Vagina (tissue), 2 donors: ENCODE data around the gene FAM124A.

Experiments used
- CTCF ChIP-seq, 3 experiments: fragments of 450-650 bp in 2 of 3; fragments of 200-600 bp in 1 of 3; sonication (generic) in 1 of 3; IDR thresholded peaks; one replicate each; pipeline ENCODE4 v1.5.1; 2017 to 2019; ENCODE audit warnings: antibody characterized with exemption in 3 of 3, mild to moderate bottlenecking in 2 of 3, moderate library complexity in 2 of 3
- POLR2A ChIP-seq, 2 donors: fragments of 450-650 bp; IDR thresholded peaks; one replicate each; pipeline ENCODE4 v1.6.1; 2017; ENCODE audit warnings: antibody characterized with exemption in 2 of 2, mild to moderate bottlenecking in 2 of 2, moderate library complexity in 2 of 2
- POLR2AphosphoS5 ChIP-seq, 2 donors: sonication (generic); formaldehyde crosslinking; IDR thresholded peaks; one replicate each; pipeline ENCODE4 v1.9.0; 2017; ENCODE audit warnings: antibody characterized with exemption in 2 of 2, mild to moderate bottlenecking in 2 of 2, low read depth in 1 of 2; ENCODE audit not compliant: insufficient read depth in 1 of 2

DNA sequence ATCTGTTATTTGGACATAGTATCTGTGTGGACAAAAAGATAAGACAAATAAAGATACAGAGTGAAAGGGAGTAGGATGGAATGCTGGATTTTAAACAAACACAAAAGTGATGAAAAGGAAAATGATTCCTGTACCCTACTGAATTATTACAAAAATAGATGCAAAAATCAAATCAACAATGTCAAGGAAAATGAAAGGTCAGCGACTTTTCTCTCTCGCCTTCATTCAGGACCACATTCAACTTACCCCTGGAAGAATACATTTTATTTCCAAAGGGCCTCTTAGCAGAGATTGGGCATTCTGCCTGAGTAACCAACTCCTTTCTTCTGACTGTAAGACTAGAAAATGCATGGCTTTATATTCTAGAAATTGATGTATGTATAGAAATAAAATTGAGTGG, 28.8 kb upstream of the FAM124A start:
- TF ChIP-seq POLR2AphosphoS5 (IDR thresholded peaks at IDR 0.05; ENCODE audit: insufficient read depth in 1 of 2, low read depth in 1 of 2) (no peak), CTCF (IDR thresholded peaks at IDR 0.05) (no peak), POLR2A (IDR thresholded peaks at IDR 0.05) (no peak)
